ENCODE data around the gene CDC25C.

CDC25C gene

DNA sequence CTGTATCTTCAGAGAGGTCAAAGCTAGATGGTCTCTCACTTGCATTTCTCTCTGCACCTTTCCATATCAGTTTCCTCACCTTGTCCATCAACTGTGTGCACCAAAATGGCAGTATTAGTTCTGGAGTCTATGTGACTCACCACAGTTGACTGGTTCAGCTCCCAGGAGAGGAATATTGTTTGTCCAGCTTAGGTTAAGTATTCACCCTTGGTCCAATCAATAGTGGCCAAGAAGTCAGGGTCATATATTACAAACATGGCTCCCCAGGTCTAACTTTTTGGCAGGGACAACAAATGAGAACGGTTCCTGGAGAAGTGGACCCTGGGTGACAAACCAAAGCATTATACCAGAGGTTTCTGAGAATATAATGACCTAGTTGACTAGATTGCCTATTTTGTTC is 93.6 kb downstream of the CDC25C start:
- Histone ChIP-seq H3K36me3 (ENCODE audit: control insufficient read depth, insufficient read depth, low read length) (no peaks in the 10 kb centered on the region), H3K4me3 (ENCODE audit: insufficient read depth, low read depth, low read length, poor library complexity, severe bottlenecking) (no peak overlapping the region), H3K9me3 (ENCODE audit: control insufficient read depth, low read length) (no peaks in the 10 kb centered on the region), H3K27me3 (replicated peaks; ENCODE audit: control insufficient read depth, insufficient read depth, low read length, poor library complexity, severe bottlenecking) (peaks cover 18% of the 10 kb centered on the region), H3K27ac (ENCODE audit: insufficient read depth, low read length, poor library complexity, severe bottlenecking) (no peak overlapping the region), H3K4me1 (ENCODE audit: control insufficient read depth, insufficient read depth, low read length, poor library complexity, severe bottlenecking) (peaks cover 7% of the 10 kb centered on the region)
- no peak for DNase-seq

All from effector memory CD4-positive, alpha-beta T cell (primary cell).